GM12873 (cell line): ENCODE data around the gene IMMP2L.

Source experiments
- CTCF ChIP-seq: IDR thresholded peaks from 2 replicates; pipeline ENCODE4 v1.5.1; 2012; ENCODE audit warnings: low read depth, mild to moderate bottlenecking, moderate library complexity, low read length, control low read depth; ENCODE audit not compliant: insufficient read depth; ENCODE audit errors: missing control alignments

Gene IMMP2L

GRCh38 chr7:111045449-111045848 lies 516.8 kb downstream of the IMMP2L start:
- TF ChIP-seq CTCF = no peak

- no peak for TF ChIP-seq CTCF
Observed at GRCh38 chr7:111043561-111043960, 518.7 kb downstream of the IMMP2L start.

GRCh38 chr7:111042842-111043241 lies 519.5 kb downstream of the IMMP2L start:
- TF ChIP-seq CTCF = no peak

GRCh38 chr7:111041577-111041976 lies 520.7 kb downstream of the IMMP2L start:
- TF ChIP-seq CTCF = no peak

- no peak for TF ChIP-seq CTCF
Observed at GRCh38 chr7:111038185-111038584, 524.1 kb downstream of the IMMP2L start.

GRCh38 chr7:111031916-111032315 lies 530.4 kb downstream of the IMMP2L start:
- no peak for TF ChIP-seq CTCF

- TF ChIP-seq CTCF = no peak
Observed at GRCh38 chr7:111030336-111030735, 532.0 kb downstream of the IMMP2L start.
